Endothelial cell of umbilical vein (primary cell): ENCODE data around the gene SETBP1. TPM values are rescaled to one million over a fixed set of nuclear protein-coding genes. Genes with fewer than 3 reads are reported as not detected.

Experiments
- BruUV-seq: library from RNA; stranded (reverse); fragments of 400-500 nt; replicated peaks from 2 replicates; lab custom pipeline; 2021; lab: Mats Ljungman, UMichigan
- CTCF ChIA-PET: fragments of 300-600, 350-600 bp; sonication (Branson Sonifier 250); formaldehyde crosslinking; loops from one replicate; lab custom pipeline; 2021; ENCODE audit warnings: antibody characterized with exemption, inconsistent platforms; lab: Charles Lee
- POLR2A ChIA-PET: fragments of 300-600, 350-600 bp; sonication (Branson Sonifier 250); formaldehyde crosslinking; loops from one replicate; lab custom pipeline; 2021; ENCODE audit warnings: antibody characterized with exemption, inconsistent platforms; lab: Charles Lee
- DNase-seq: peaks from one replicate; pipeline ENCODE4 v3.0.0-alpha.2; 2011; ENCODE audit warnings: low read depth, low spot score
- FAIRE-seq: peaks from 2 replicates; lab custom pipeline; 2011; peaks lifted over from hg19 to GRCh38; lab: Jason Lieb, UNC
- H2AFZ ChIP-seq: 2 replicates; pipeline ENCODE4 v1.6.0; 2012; ENCODE audit warnings: low read depth, low read length, control low read depth, inconsistent platforms
- H3K27ac ChIP-seq: 2 replicates; pipeline ENCODE4 v1.5.1; 2011; ENCODE audit warnings: low read depth, mild to moderate bottlenecking, control low read depth, low read length, moderate library complexity; ENCODE audit not compliant: insufficient read depth
- H3K27me3 ChIP-seq, 2 experiments: 2 replicates each; pipeline versions ENCODE4 v1.6.0 to v1.6.1; 2011; ENCODE audit warnings: low read length in 2 of 2, mixed read lengths in 1 of 2; ENCODE audit not compliant: control insufficient read depth in 2 of 2, insufficient read depth in 2 of 2
- H3K36me3 ChIP-seq, 2 experiments: 2 replicates in 1 of 2; 3 replicates in 1 of 2; pipeline ENCODE4 v1.5.1; 2011; ENCODE audit warnings: low read length in 2 of 2, mild to moderate bottlenecking in 1 of 2, moderate library complexity in 1 of 2; ENCODE audit not compliant: control insufficient read depth in 2 of 2, insufficient read depth in 2 of 2; ENCODE audit errors: extremely low read depth in 1 of 2
- H3K4me1 ChIP-seq: 3 replicates; pipeline ENCODE4 v1.5.1; 2011; ENCODE audit warnings: mild to moderate bottlenecking, low read length; ENCODE audit not compliant: control insufficient read depth, insufficient read depth; ENCODE audit errors: extremely low read depth
- H3K4me2 ChIP-seq: 2 replicates; pipeline ENCODE4 v1.6.1; 2011; ENCODE audit warnings: low read length, control low read depth, mixed read lengths; ENCODE audit not compliant: insufficient read depth
- H3K4me3 ChIP-seq, 3 experiments: fragments of 200-600 bp in 1 of 3; sonication (generic), shearing (Covaris generic) in 1 of 3; replicated peaks in 1 of 3; 2 replicates each; pipeline ENCODE4 v1.5.1; 2011 to 2016; ENCODE audit warnings: control low read depth in 3 of 3, low read length in 3 of 3, mild to moderate bottlenecking in 2 of 3, inconsistent platforms in 1 of 3, low read depth in 1 of 3, moderate library complexity in 1 of 3; ENCODE audit not compliant: insufficient read depth in 1 of 3
- H3K79me2 ChIP-seq: 2 replicates; pipeline ENCODE4 v1.6.0; 2012; ENCODE audit warnings: low read length, inconsistent platforms; ENCODE audit not compliant: control insufficient read depth, insufficient read depth
- H3K9ac ChIP-seq: replicated peaks from 2 replicates; pipeline ENCODE3; 2011; ENCODE audit warnings: low read length, control low read depth; ENCODE audit not compliant: insufficient read depth; ENCODE audit errors: extremely low read depth
- H3K9me1 ChIP-seq: replicated peaks from 3 replicates; pipeline ENCODE4 v1.6.0; 2011; ENCODE audit warnings: mild to moderate bottlenecking, low read length; ENCODE audit not compliant: control insufficient read depth, insufficient read depth; ENCODE audit errors: extremely low read depth
- H3K9me3 ChIP-seq: replicated peaks from 2 replicates; pipeline ENCODE4 v1.5.1; 2012; ENCODE audit warnings: low read length, inconsistent platforms; ENCODE audit not compliant: control insufficient read depth, insufficient read depth
- H4K20me1 ChIP-seq: replicated peaks from 2 replicates; pipeline ENCODE3; 2011; ENCODE audit warnings: mild to moderate bottlenecking, low read length; ENCODE audit not compliant: control insufficient read depth, insufficient read depth; ENCODE audit errors: extremely low read depth
- EZH2 ChIP-seq: IDR thresholded peaks from 2 replicates; pipeline ENCODE4 v1.6.1; 2012; ENCODE audit warnings: borderline replicate concordance, low read depth, mild to moderate bottlenecking, moderate library complexity, low read length, inconsistent platforms; ENCODE audit not compliant: severe bottlenecking
- FOS ChIP-seq: IDR thresholded peaks from 2 replicates; pipeline ENCODE4 v1.6.1; 2011; ENCODE audit warnings: mild to moderate bottlenecking, low read length, moderate library complexity, borderline replicate concordance; ENCODE audit not compliant: insufficient read depth
- JUN ChIP-seq: IDR thresholded peaks from 2 replicates; pipeline ENCODE4 v1.6.1; 2011; ENCODE audit warnings: borderline replicate concordance, low read depth; ENCODE audit not compliant: insufficient read length, insufficient read depth
- MYC ChIP-seq: IDR thresholded peaks from one replicate; pipeline ENCODE4 v1.6.1; 2011; ENCODE audit warnings: mild to moderate bottlenecking, low read depth, low read length
- POLR2A ChIP-seq: IDR thresholded peaks from 2 replicates; pipeline ENCODE4 v1.6.1; 2012; ENCODE audit warnings: low read depth, mild to moderate bottlenecking, control low read depth, low read length
- POLR2AphosphoS5 ChIP-seq: IDR thresholded peaks from 2 replicates; pipeline ENCODE4 v1.6.1; 2012; ENCODE audit warnings: low read depth, mild to moderate bottlenecking, control low read depth, low read length, moderate library complexity; ENCODE audit not compliant: insufficient read depth
- dilution Hi-C: fragments of 300-500 bp; cut with MboI; formaldehyde crosslinking; loops from one replicate; pipeline ENCODE4 v1.15.0; 2019; ENCODE audit warnings: low sequenced_read_pairs; ENCODE audit not compliant: extremely low pct_ligation_motif_present
- intact Hi-C: fragments of 100-400 bp; cut with micrococcal nuclease; formaldehyde crosslinking; loops from one replicate; pipeline ENCODE4 v1.10.0; 2022
- polyA plus RNA-seq, 4 experiments: library from polyadenylated mRNA; depleted of rRNA in 3 of 4; stranded (reverse) in 3 of 4; unstranded in 1 of 4; fragments of >200 nt; gene quantifications; 2 replicates each; pipeline versions ENCODE4 v1.2.1 to v1.2.3, GENCODE V29; 2011 to 2012; ENCODE audit warnings: missing spikeins in 1 of 4
- total RNA-seq: library from RNA; stranded (reverse); gene quantifications from 2 replicates; pipeline ENCODE4 v1.2.3, GENCODE V29; 2021
- TF ChIP-seq, protein P1 (sequence below), 2 donors: IDR thresholded peaks; 1 replicate in 1 of 2; 2 replicates in 1 of 2; pipeline ENCODE4 v1.5.1; 2011; ENCODE audit warnings: low read length in 2 of 2, mild to moderate bottlenecking in 2 of 2, moderate library complexity in 2 of 2, control low read depth in 1 of 2, inconsistent platforms in 1 of 2, low read depth in 1 of 2; ENCODE audit not compliant: insufficient read depth in 1 of 2; ENCODE audit errors: extremely low read depth in 1 of 2
- TF ChIP-seq, protein P2 (sequence below): IDR thresholded peaks from 2 replicates; pipeline ENCODE4 v1.6.1; 2011; ENCODE audit not compliant: insufficient read depth, insufficient read length

SETBP1 gene
- total and polyA plus RNA-seq, 2 donors (not counting 3 experiments of a cell fraction or from before 2014, with no cell fraction given), result 0.76 to 3.1 TPM

DNA sequence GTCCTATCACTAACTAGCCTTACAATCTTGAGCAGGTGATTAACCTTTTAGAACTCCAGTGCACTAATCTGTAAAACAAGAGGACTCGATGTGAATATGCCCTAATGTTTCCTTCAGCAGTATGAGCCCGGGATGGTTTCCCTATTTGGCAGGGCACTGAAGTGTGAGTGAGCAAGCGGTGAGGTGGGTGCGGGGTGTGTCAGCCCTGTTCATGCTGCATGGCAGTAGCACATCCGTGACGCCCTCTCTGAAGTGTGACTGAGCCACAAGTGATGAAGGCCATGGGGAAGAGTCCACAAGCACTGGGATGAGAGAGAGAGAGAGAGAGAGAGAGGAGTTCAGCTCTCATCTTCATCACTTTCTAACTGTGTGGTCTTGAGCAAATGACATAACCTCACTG is 168.7 kb downstream of the SETBP1 start:
- Histone ChIP-seq H3K27ac (no peak overlapping the region), H3K9me1 (no peaks in the 10 kb centered on the region), H3K4me2 (no peak overlapping the region), H3K79me2 (no peaks in the 10 kb centered on the region), H3K4me3 (no peak overlapping the region), H3K36me3 (no peaks in the 10 kb centered on the region), H4K20me1 (no peaks in the 10 kb centered on the region), H3K27me3 (no peaks in the 10 kb centered on the region), H3K4me1 (no peaks in the 10 kb centered on the region), H3K9ac (no peak overlapping the region), H3K9me3 (no peaks in the 10 kb centered on the region), H2AFZ (no peak overlapping the region)
- FAIRE-seq (no peak), DNase-seq (no peak)
- TF ChIP-seq FOS, result no peak
- TF ChIP-seq, protein P1, sequence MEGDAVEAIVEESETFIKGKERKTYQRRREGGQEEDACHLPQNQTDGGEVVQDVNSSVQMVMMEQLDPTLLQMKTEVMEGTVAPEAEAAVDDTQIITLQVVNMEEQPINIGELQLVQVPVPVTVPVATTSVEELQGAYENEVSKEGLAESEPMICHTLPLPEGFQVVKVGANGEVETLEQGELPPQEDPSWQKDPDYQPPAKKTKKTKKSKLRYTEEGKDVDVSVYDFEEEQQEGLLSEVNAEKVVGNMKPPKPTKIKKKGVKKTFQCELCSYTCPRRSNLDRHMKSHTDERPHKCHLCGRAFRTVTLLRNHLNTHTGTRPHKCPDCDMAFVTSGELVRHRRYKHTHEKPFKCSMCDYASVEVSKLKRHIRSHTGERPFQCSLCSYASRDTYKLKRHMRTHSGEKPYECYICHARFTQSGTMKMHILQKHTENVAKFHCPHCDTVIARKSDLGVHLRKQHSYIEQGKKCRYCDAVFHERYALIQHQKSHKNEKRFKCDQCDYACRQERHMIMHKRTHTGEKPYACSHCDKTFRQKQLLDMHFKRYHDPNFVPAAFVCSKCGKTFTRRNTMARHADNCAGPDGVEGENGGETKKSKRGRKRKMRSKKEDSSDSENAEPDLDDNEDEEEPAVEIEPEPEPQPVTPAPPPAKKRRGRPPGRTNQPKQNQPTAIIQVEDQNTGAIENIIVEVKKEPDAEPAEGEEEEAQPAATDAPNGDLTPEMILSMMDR (IDR thresholded peaks at IDR 0.05; ENCODE audit: extremely low read depth in 1 of 2, insufficient read depth in 1 of 2, low read depth in 1 of 2, low read length in 2 of 2), result no peak
- no peak for TF ChIP-seq JUN
- no peak for TF ChIP-seq EZH2
- TF ChIP-seq POLR2A, result no peak
- TF ChIP-seq MYC, result no peak
- TF ChIP-seq, protein P2, sequence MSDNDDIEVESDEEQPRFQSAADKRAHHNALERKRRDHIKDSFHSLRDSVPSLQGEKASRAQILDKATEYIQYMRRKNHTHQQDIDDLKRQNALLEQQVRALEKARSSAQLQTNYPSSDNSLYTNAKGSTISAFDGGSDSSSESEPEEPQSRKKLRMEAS, result no peak
- TF ChIP-seq POLR2AphosphoS5, result no peak
- CTCF ChIA-PET, result no interaction called here
- dilution Hi-C loops, result no loop called here
- intact Hi-C loops, result no loop called here
- BruUV-seq, result no TSS peak
- POLR2A ChIA-PET, result no interaction called here
